HepG2 (cell line): ENCODE results near the gene ZBTB7A. TPM values are rescaled to one million over a fixed set of nuclear protein-coding genes. Genes with fewer than 3 reads are reported as not detected.

Experiments used
- ATAC-seq: fragments of 200-7000 bp; cut with Tn5 transposase; 3 replicates; pipeline ENCODE4 v1.9.1; 2020; ENCODE audit warnings: mild to moderate bottlenecking, moderate library complexity
- BruUV-seq: library from RNA; stranded (reverse); fragments of 400-500 nt; replicated peaks from 2 replicates; lab custom pipeline; 2021; lab: Mats Ljungman, UMichigan
- CTCF ChIA-PET: fragments of 300-600 bp; formaldehyde crosslinking; extraction: SDS; loops from one replicate; lab custom pipeline; 2021; ENCODE audit warnings: low total read pairs, inconsistent platforms, low intra/inter-chr PET ratio; lab: Yijun Ruan, JAX
- POLR2A ChIA-PET: fragments of 350-600 bp; sonication (Branson Sonifier 250); formaldehyde crosslinking; loops from one replicate; lab custom pipeline; 2020; ENCODE audit warnings: antibody characterized with exemption, inconsistent platforms; lab: Yijun Ruan, JAX
- DNase-seq: peaks from one replicate; pipeline ENCODE4 v3.0.0-alpha.2; 2015; ENCODE audit warnings: low spot score
- FAIRE-seq: peaks from 3 replicates; lab custom pipeline; 2011; peaks lifted over from hg19 to GRCh38; lab: Jason Lieb, UNC
- H2AFZ ChIP-seq: one replicate; pipeline ENCODE4 v1.6.1; 2011; ENCODE audit warnings: low read length, inconsistent platforms
- H3K27ac ChIP-seq: fragments of 300-600 bp; 3 replicates; pipeline ENCODE4 v1.8.0; 2011; ENCODE audit warnings: mixed run types, mild to moderate bottlenecking, mixed read lengths, low read length, inconsistent platforms; ENCODE audit not compliant: insufficient read depth; ENCODE audit errors: extremely low read length
- H3K27me3 ChIP-seq, 2 experiments: fragments of 200-600 bp in 1 of 2; 2 replicates in 1 of 2; 3 replicates in 1 of 2; pipeline versions ENCODE4 v1.6.0 to v1.8.0; 2011; ENCODE audit warnings: low read length in 2 of 2, mild to moderate bottlenecking in 2 of 2, moderate library complexity in 2 of 2, inconsistent platforms in 1 of 2; ENCODE audit not compliant: insufficient read depth in 2 of 2, control insufficient read depth in 1 of 2
- H3K36me3 ChIP-seq, 2 experiments: fragments of 200-600 bp in 1 of 2; replicated peaks in 1 of 2; 2 replicates in 1 of 2; 3 replicates in 1 of 2; pipeline versions ENCODE4 v1.5.1 to v1.8.0; 2011; ENCODE audit warnings: low read length in 2 of 2, inconsistent platforms in 1 of 2; ENCODE audit not compliant: insufficient read depth in 2 of 2, control insufficient read depth in 1 of 2
- H3K4me1 ChIP-seq: 2 replicates; pipeline ENCODE4 v1.5.1; 2012; ENCODE audit warnings: low read length, inconsistent platforms; ENCODE audit not compliant: insufficient read depth
- H3K4me2 ChIP-seq: 2 replicates; pipeline ENCODE4 v1.6.0; 2011; ENCODE audit warnings: low read depth, low read length, inconsistent platforms
- H3K4me3 ChIP-seq, 3 experiments: fragments of 200-600 bp in 1 of 3; sonication (generic), shearing (Covaris generic) in 1 of 3; replicated peaks in 1 of 3; 2 replicates each; pipeline ENCODE4 v1.5.1; 2011 to 2016; ENCODE audit warnings: low read length in 3 of 3, inconsistent platforms in 2 of 3, low read depth in 2 of 3, mild to moderate bottlenecking in 2 of 3, control low read depth in 1 of 3, mixed read lengths in 1 of 3; ENCODE audit not compliant: insufficient read depth in 1 of 3
- H3K79me2 ChIP-seq: one replicate; pipeline ENCODE4 v1.6.1; 2011; ENCODE audit warnings: low read length, inconsistent platforms; ENCODE audit not compliant: insufficient read depth
- H3K9ac ChIP-seq: 2 replicates; pipeline ENCODE4 v1.6.0; 2011; ENCODE audit warnings: mild to moderate bottlenecking, low read depth, low read length, inconsistent platforms; ENCODE audit not compliant: insufficient read depth
- H3K9me3 ChIP-seq: 2 replicates; pipeline ENCODE4 v1.5.1; 2012; ENCODE audit warnings: mild to moderate bottlenecking, low read length
- H4K20me1 ChIP-seq: 2 replicates; pipeline ENCODE4 v1.6.0; 2011; ENCODE audit warnings: inconsistent platforms, mild to moderate bottlenecking, low read length, moderate library complexity; ENCODE audit not compliant: insufficient read depth
- AGO2 ChIP-seq: fragments of 200-400 bp; formaldehyde crosslinking; optimal IDR thresholded peaks from 2 replicates; pipeline ENCODE3; 2017; ENCODE audit warnings: mild to moderate bottlenecking, low read depth, low read length, moderate library complexity
- BCL3 ChIP-seq: sonication (generic); formaldehyde crosslinking; IDR thresholded peaks from 2 replicates; pipeline ENCODE4 v1.5.1; 2020; ENCODE audit warnings: mild to moderate bottlenecking, missing genetic modification reagents, moderate library complexity
- NCOA1 ChIP-seq: sonication (generic); formaldehyde crosslinking; IDR thresholded peaks from 2 replicates; pipeline ENCODE4 v1.9.0; 2021; ENCODE audit warnings: missing genetic modification reagents
- RBFOX2 ChIP-seq: fragments of 200-400 bp; formaldehyde crosslinking; IDR thresholded peaks from 2 replicates; pipeline ENCODE4 v1.6.1; 2017; ENCODE audit warnings: low read depth, mild to moderate bottlenecking, low read length
- SP1 ChIP-seq, 2 experiments: fragments of 450-650 bp in 1 of 2; sonication (generic) in 1 of 2; formaldehyde crosslinking in 1 of 2; IDR thresholded peaks; 2 replicates each; pipeline versions ENCODE4 v1.4.0 to v1.6.1; 2016 to 2020; ENCODE audit warnings: missing genetic modification reagents in 1 of 2
- WGBS: methylation state at CpG from one replicate; pipeline ENCODE4 v1.1.6; 2017; ENCODE audit warnings: low lambda C conversion rate; 5-methylcytosine and 5-hydroxymethylcytosine counted together
- in situ Hi-C: cut with HindIII; loops from 2 replicates; pipeline ENCODE4 v1.10.0; 2017; ENCODE audit warnings: low pct_unique_long_range_greater_than_20kb; ENCODE audit not compliant: extremely low pct_ligation_motif_present
- intact Hi-C: fragments of 100-400 bp; cut with micrococcal nuclease; formaldehyde crosslinking; loops from one replicate; pipeline ENCODE4 v1.10.0; 2022; ENCODE audit not compliant: unreplicated experiment
- polyA plus RNA-seq, 8 experiments: library from polyadenylated mRNA; depleted of rRNA in 3 of 8; stranded (reverse) in 7 of 8; unstranded in 1 of 8; fragments of >200 nt; fragmentation: Illumina TruSeq in 4 of 8; extraction: Trizol in 4 of 8; gene quantifications; 2 replicates each; pipeline versions ENCODE4 v1.2.1 to v1.2.3, GENCODE V29; 2011 to 2016; ENCODE audit warnings: low read depth in 4 of 8, missing spikeins in 1 of 8, mixed read lengths in 1 of 8; ENCODE audit not compliant: insufficient read depth in 1 of 8
- total RNA-seq, 5 experiments: library from RNA; depleted of rRNA; stranded (reverse); fragments of >200 nt; fragmentation: Illumina TruSeq; extraction: Trizol; gene quantifications; 2 replicates each; pipeline ENCODE4 v1.2.3, GENCODE V29; 2016; ENCODE audit warnings: low read depth in 1 of 5

The ZBTB7A gene
- total and polyA plus RNA-seq, 2 of the 13 experiments (the other 11 are each of a cell fraction or from before 2014, with no cell fraction given): 3.6 to 4.0 TPM

- Histone ChIP-seq H3K27ac (no peak overlapping the region), H3K9me3 (no peaks in the 10 kb centered on the region), H3K79me2 (no peaks in the 10 kb centered on the region), H2AFZ (no peak overlapping the region), H3K4me2 (no peak overlapping the region), H3K4me3 (no peak overlapping the region), H3K4me1 (no peaks in the 10 kb centered on the region), H3K27me3 (no peaks in the 10 kb centered on the region), H4K20me1 (no peaks in the 10 kb centered on the region), H3K9ac (no peak overlapping the region), H3K36me3 (peaks cover 17 to 24% of the 10 kb centered on the region in 2 experiments; a peak in 4 of 5 replicates)
- CTCF ChIA-PET: no interaction called here
- intact Hi-C loops: no loop called here
- TF ChIP-seq SP1 (IDR thresholded peaks at IDR 0.05): no peak
- TF ChIP-seq SP1 (CRISPR knock-in tag; IDR thresholded peaks at IDR 0.05): no peak
- TF ChIP-seq AGO2: peak; percentile 74
- in situ Hi-C loops: no loop called here
- FAIRE-seq (no peak), ATAC-seq (no peak), DNase-seq (no peak)
- BruUV-seq: no TSS peak
- POLR2A ChIA-PET: interaction anchor here (1.4 to 2.4 kb wide), 2 partner anchors 18 to 24 kb away, joined by 5 read pairs; no protein-coding TSS in a partner anchor
- whole genome bisulfite sequencing: 90% methylated on average over 9 of the region's 34 CpGs
Observed at GRCh38 chr19:4034048-4035017, 32.4 kb downstream of the ZBTB7A start.

GRCh38 chr19:4033028-4033956 is 33.4 kb downstream of the ZBTB7A start:
- in situ Hi-C loops: no loop called here
- Histone ChIP-seq H3K4me2 (no peak overlapping the region), H3K9ac (no peak overlapping the region), H3K27me3 (no peaks in the 10 kb centered on the region), H3K36me3 (peaks cover 17 to 31% of the 10 kb centered on the region in 2 experiments; a peak in 4 of 5 replicates), H3K4me3 (no peak overlapping the region), H3K9me3 (no peaks in the 10 kb centered on the region), H4K20me1 (no peaks in the 10 kb centered on the region), H3K4me1 (no peaks in the 10 kb centered on the region), H3K27ac (no peak overlapping the region), H3K79me2 (no peaks in the 10 kb centered on the region), H2AFZ (no peak overlapping the region)
- BruUV-seq: no TSS peak
- ATAC-seq: no peak
- TF ChIP-seq AGO2 (peak; percentile 22), RBFOX2 (0 out of 2 replicates have a peak, but pooled peaks have one; percentile 20), BCL3 (no peak), NCOA1 (CRISPR knock-in tag) (no peak)
- intact Hi-C loops: no loop called here
- ChIA-PET CTCF (no interaction called here), POLR2A (interaction anchor here (2.4 kb wide), 1 partner anchor 19 kb away, joined by 5 read pairs; no protein-coding TSS in a partner anchor)
- no peak for DNase-seq
- WGBS: 96% methylated on average over 24 of the region's 63 CpGs
- FAIRE-seq: no peak
